H7 (cell line): ENCODE measurements around the gene CLHC1. TPM values are rescaled to one million over a fixed set of nuclear protein-coding genes. Genes with fewer than 3 reads are reported as not detected.
"Not testable (repeated sequence)": the region's sequence is repeated elsewhere in the genome, so short reads cannot be mapped to it uniquely, and the experiment has no call there.

Source experiments
- DNase-seq: peaks from one replicate; pipeline ENCODE4 v3.0.0; 2012
- H3K27me3 ChIP-seq: 2 replicates; pipeline ENCODE4 v1.6.0; 2011; ENCODE audit warnings: mild to moderate bottlenecking, low read length; ENCODE audit not compliant: control insufficient read depth, insufficient read depth
- H3K36me3 ChIP-seq: replicated peaks from 2 replicates; pipeline ENCODE4 v1.5.1; 2011; ENCODE audit warnings: low read length; ENCODE audit not compliant: control insufficient read depth, insufficient read depth
- H3K4me3 ChIP-seq: 2 replicates; pipeline ENCODE4 v1.5.1; 2011; ENCODE audit warnings: low read depth, mild to moderate bottlenecking, control low read depth, low read length, moderate library complexity; ENCODE audit not compliant: insufficient read depth
- total RNA-seq: library from RNA; depleted of rRNA; stranded (reverse); fragments of >200 nt; shearing (Covaris generic); gene quantifications from 2 replicates; pipeline ENCODE4 v1.2.3, GENCODE V29; 2014

The CLHC1 gene
- total RNA-seq, 1 experiment from 2014 or later: 4.7 TPM

GRCh38 chr2:55143706-55144105 is 88.4 kb downstream of the CLHC1 start:
- H3K27me3 ChIP-seq, DNase-seq, H3K36me3 ChIP-seq, H3K4me3 ChIP-seq: not testable (repeated sequence)

GRCh38 chr2:55142518-55142917 is 89.6 kb downstream of the CLHC1 start:
- no peaks in the 10 kb centered on the region for H3K36me3 ChIP-seq
- H3K27me3 ChIP-seq: no peaks in the 10 kb centered on the region
- no peak overlapping the region for H3K4me3 ChIP-seq
- DNase-seq: no peak

- no peaks in the 10 kb centered on the region for H3K36me3 ChIP-seq
- no peak for DNase-seq
- H3K4me3 ChIP-seq: no peak overlapping the region
- no peaks in the 10 kb centered on the region for H3K27me3 ChIP-seq
Measured at GRCh38 chr2:55141572-55142413, 90.3 kb downstream of the CLHC1 start.

- no peaks in the 10 kb centered on the region for H3K36me3 ChIP-seq
- H3K4me3 ChIP-seq: no peak overlapping the region
- DNase-seq: no peak
- no peaks in the 10 kb centered on the region for H3K27me3 ChIP-seq
Measured at GRCh38 chr2:55140316-55141219, 91.5 kb downstream of the CLHC1 start.

- H3K36me3 ChIP-seq: no peaks in the 10 kb centered on the region
- DNase-seq: no peak
- H3K4me3 ChIP-seq: no peak overlapping the region
- no peaks in the 10 kb centered on the region for H3K27me3 ChIP-seq
Measured at GRCh38 chr2:55139305-55139704, 92.8 kb downstream of the CLHC1 start.

- Histone ChIP-seq H3K4me3 (no peak overlapping the region), H3K36me3 (no peaks in the 10 kb centered on the region), H3K27me3 (no peaks in the 10 kb centered on the region)
- DNase-seq: no peak
Measured at GRCh38 chr2:55138882-55139229, 93.2 kb downstream of the CLHC1 start.

- Histone ChIP-seq H3K36me3 (no peaks in the 10 kb centered on the region), H3K4me3 (no peak overlapping the region), H3K27me3 (no peaks in the 10 kb centered on the region)
- no peak for DNase-seq
Measured at GRCh38 chr2:55138014-55138881, 93.8 kb downstream of the CLHC1 start.

- DNase-seq: no peak
- no peaks in the 10 kb centered on the region for H3K27me3 ChIP-seq
- no peak overlapping the region for H3K4me3 ChIP-seq
- H3K36me3 ChIP-seq: no peaks in the 10 kb centered on the region
Measured at GRCh38 chr2:55137024-55137958, 94.8 kb downstream of the CLHC1 start.

GRCh38 chr2:55136138-55136541 is 96.0 kb downstream of the CLHC1 start:
- no peak for DNase-seq
- Histone ChIP-seq H3K27me3 (no peaks in the 10 kb centered on the region), H3K36me3 (no peaks in the 10 kb centered on the region), H3K4me3 (no peak overlapping the region)

- no peak overlapping the region for H3K4me3 ChIP-seq
- no peaks in the 10 kb centered on the region for H3K27me3 ChIP-seq
- DNase-seq: no peak
- H3K36me3 ChIP-seq: no peaks in the 10 kb centered on the region
Measured at GRCh38 chr2:55135491-55135890, 96.6 kb downstream of the CLHC1 start.

GRCh38 chr2:55134316-55134706 is 97.8 kb downstream of the CLHC1 start:
- H3K4me3 ChIP-seq: no peak overlapping the region
- H3K36me3 ChIP-seq: no peaks in the 10 kb centered on the region
- H3K27me3 ChIP-seq: no peaks in the 10 kb centered on the region
- DNase-seq: no peak

GRCh38 chr2:55133467-55134315 is 98.4 kb downstream of the CLHC1 start:
- Histone ChIP-seq H3K4me3 (no peak overlapping the region), H3K36me3 (no peaks in the 10 kb centered on the region), H3K27me3 (no peaks in the 10 kb centered on the region)
- peak; percentile 70 for DNase-seq

- Histone ChIP-seq H3K27me3 (no peaks in the 10 kb centered on the region), H3K36me3 (no peaks in the 10 kb centered on the region), H3K4me3 (no peak overlapping the region)
- DNase-seq: no peak
Measured at GRCh38 chr2:55130849-55131248, 101.2 kb downstream of the CLHC1 start.
